OCI-LY7 (cell line): Measurements from ENCODE around the gene CNKSR3.

ENCODE experiments used
- EZH2phosphoT487 ChIP-seq: fragments of 200-600 bp; sonication (generic); IDR thresholded peaks from 2 replicates; pipeline ENCODE4 v1.6.1; 2018; ENCODE audit warnings: low read depth, borderline replicate concordance, mild to moderate bottlenecking, mixed run types, antibody characterized with exemption, low read length, moderate library complexity, mixed read lengths
- TF ChIP-seq, protein P1 (sequence below): fragments of 200-600 bp; sonication (generic); conservative IDR thresholded peaks from 2 replicates; pipeline ENCODE4 v1.5.1; 2014; ENCODE audit warnings: mild to moderate bottlenecking, antibody characterized with exemption, low read length, moderate library complexity, mixed read lengths

DNA sequence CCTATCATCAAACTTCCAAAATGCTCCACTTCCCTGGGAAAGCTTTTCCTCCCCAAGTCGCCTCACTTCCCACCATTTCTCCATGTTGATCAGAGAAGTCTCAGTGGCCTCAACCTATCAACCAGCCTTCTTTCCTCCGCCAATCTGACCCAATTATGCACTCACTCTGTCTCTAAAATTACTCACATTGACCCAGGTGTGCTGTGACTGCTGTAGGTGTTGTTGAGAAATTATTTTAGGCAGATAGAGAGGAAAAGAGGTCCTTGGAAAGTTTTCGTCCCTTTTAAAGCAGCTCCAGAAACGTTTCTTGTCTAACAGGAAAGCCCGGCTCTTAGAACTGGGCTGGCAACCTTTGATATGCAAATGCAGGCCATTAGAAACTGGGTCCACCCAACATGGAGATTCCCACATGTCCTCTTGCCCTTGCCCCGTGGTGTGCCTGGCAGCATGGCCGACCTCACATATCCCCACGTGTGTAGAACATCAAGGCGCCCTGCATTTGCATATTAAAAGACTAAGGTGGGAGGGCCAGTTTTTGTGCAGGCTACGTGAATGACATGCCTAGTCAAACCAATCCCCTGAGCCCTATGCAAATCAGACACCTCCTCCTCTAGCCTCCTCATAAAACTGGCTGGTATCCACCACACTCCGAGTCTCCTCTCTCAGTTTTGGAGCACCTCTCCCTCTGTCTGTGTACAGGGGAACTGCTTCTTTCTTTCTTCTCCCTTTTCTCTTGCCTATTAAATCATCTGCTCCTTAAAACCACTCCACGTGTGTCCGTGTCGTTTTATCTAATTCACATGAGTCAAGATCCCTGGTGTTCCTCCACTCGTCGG lies 166.8 kb downstream of the CNKSR3 start:
- TF ChIP-seq, protein P1, sequence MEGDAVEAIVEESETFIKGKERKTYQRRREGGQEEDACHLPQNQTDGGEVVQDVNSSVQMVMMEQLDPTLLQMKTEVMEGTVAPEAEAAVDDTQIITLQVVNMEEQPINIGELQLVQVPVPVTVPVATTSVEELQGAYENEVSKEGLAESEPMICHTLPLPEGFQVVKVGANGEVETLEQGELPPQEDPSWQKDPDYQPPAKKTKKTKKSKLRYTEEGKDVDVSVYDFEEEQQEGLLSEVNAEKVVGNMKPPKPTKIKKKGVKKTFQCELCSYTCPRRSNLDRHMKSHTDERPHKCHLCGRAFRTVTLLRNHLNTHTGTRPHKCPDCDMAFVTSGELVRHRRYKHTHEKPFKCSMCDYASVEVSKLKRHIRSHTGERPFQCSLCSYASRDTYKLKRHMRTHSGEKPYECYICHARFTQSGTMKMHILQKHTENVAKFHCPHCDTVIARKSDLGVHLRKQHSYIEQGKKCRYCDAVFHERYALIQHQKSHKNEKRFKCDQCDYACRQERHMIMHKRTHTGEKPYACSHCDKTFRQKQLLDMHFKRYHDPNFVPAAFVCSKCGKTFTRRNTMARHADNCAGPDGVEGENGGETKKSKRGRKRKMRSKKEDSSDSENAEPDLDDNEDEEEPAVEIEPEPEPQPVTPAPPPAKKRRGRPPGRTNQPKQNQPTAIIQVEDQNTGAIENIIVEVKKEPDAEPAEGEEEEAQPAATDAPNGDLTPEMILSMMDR, result no peak
- TF ChIP-seq EZH2phosphoT487, result no peak
